NT2/D1 (cell line): ENCODE results near the gene DSE.

Source experiments
- SUZ12 ChIP-seq: IDR thresholded peaks from 2 replicates; pipeline ENCODE4 v1.6.1; 2011; ENCODE audit not compliant: insufficient read length, insufficient read depth; ENCODE audit errors: extremely low read depth
- YY1 ChIP-seq: IDR thresholded peaks from 2 replicates; pipeline ENCODE4 v1.6.1; 2011; ENCODE audit not compliant: insufficient read length, insufficient read depth
- ZNF274 ChIP-seq: IDR thresholded peaks from 2 replicates; pipeline ENCODE4 v1.6.1; 2011; ENCODE audit warnings: mild to moderate bottlenecking, low read depth, low read length

DNA sequence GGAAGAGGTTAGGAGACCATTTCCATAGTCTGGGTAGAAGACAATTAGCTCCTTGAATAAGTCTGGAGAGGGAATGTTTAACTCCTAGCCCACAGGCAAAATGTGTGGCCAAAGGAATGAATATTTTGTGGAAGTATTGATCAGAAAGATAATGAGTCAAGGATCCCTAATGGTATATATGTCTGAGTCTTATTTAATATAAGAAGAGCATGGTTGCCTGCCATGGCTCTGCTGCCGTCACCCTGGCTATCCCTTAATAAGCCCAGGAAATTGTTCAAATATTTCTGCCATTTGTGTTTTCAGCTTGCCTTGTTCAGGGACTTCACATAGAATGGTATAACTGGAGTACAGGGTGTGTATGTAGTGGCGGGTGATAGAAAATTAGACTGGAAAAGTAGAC lies 72.4 kb downstream of the DSE start:
- TF ChIP-seq ZNF274 (no peak), YY1 (no peak), SUZ12 (no peak)
